Gastrocnemius medialis (tissue), 4 donors: ENCODE data around the gene MYH9.

Experiments used
- CTCF ChIP-seq, 5 experiments: fragments of 450-650 bp in 3 of 5; fragments of 200-600 bp in 2 of 5; sonication (generic) in 2 of 5; IDR thresholded peaks in 4 of 5; conservative IDR thresholded peaks in 1 of 5; 1 replicate in 4 of 5; 2 replicates in 1 of 5; pipeline ENCODE4 v1.5.1; 2016 to 2019; ENCODE audit warnings: antibody characterized with exemption in 5 of 5, mild to moderate bottlenecking in 3 of 5, moderate library complexity in 3 of 5
- POLR2A ChIP-seq, 2 donors: fragments of 450-650 bp; IDR thresholded peaks; one replicate each; pipeline ENCODE4 v1.6.1; 2017; ENCODE audit warnings: antibody characterized with exemption in 2 of 2, mild to moderate bottlenecking in 2 of 2, moderate library complexity in 2 of 2

- TF ChIP-seq CTCF (IDR thresholded peaks at IDR 0.05 in 4 of 5, conservative IDR thresholded peaks at IDR 0.05 in 1 of 5): no peak
- no peak for TF ChIP-seq POLR2A (IDR thresholded peaks at IDR 0.05)
Observed at GRCh38 chr22:36249160-36249559, 138.6 kb downstream of the MYH9 start.
